Tibial nerve (tissue), 3 donors: ENCODE data around the gene TCHHL1.

ENCODE experiments used
- CTCF ChIP-seq, 5 experiments: fragments of 200-600 bp in 3 of 5; fragments of 450-650 bp in 2 of 5; sonication (generic) in 3 of 5; IDR thresholded peaks; one replicate each; pipeline ENCODE4 v1.5.1; 2016 to 2019; ENCODE audit warnings: antibody characterized with exemption in 5 of 5, mild to moderate bottlenecking in 3 of 5, moderate library complexity in 2 of 5
- POLR2A ChIP-seq, 2 donors: fragments of 450-650 bp; IDR thresholded peaks; one replicate each; pipeline ENCODE4 v1.6.1; 2017; ENCODE audit warnings: antibody characterized with exemption in 2 of 2, mild to moderate bottlenecking in 2 of 2, moderate library complexity in 2 of 2

GRCh38 chr1:152078831-152079441, 9.9 kb downstream of the TCHHL1 start:
- TF ChIP-seq CTCF (IDR thresholded peaks at IDR 0.05): no peak
- TF ChIP-seq POLR2A (IDR thresholded peaks at IDR 0.05): no peak
